Astrocyte of the cerebellum (primary cell): ENCODE results near the gene PISD.

Experiments
- DNase-seq: peaks from one replicate; pipeline ENCODE4 v3.0.0-alpha.2; 2011; ENCODE audit warnings: low read depth
- H3K4me3 ChIP-seq: 2 replicates; pipeline ENCODE4 v1.5.1; 2011; ENCODE audit warnings: mild to moderate bottlenecking, low read depth, low read length, moderate library complexity
- CTCF ChIP-seq: IDR thresholded peaks from 2 replicates; pipeline ENCODE4 v1.5.1; 2012; ENCODE audit warnings: low read length, low read depth, moderate library complexity, mild to moderate bottlenecking; ENCODE audit errors: missing control alignments
- in situ Hi-C: cut with HindIII; loops from 2 replicates; pipeline ENCODE4 v1.10.0; 2017; ENCODE audit warnings: low sequenced_read_pairs

PISD gene

GRCh38 chr22:31651664-31652063 lies 10.4 kb downstream of the PISD start:
- in situ Hi-C loops: no loop called here
- no peak for TF ChIP-seq CTCF

GRCh38 chr22:31650391-31650790 lies 11.6 kb downstream of the PISD start:
- in situ Hi-C loops: no loop called here
- H3K4me3 ChIP-seq: no peak overlapping the region
- no peak for TF ChIP-seq CTCF
- DNase-seq: peak; percentile 47

More at GRCh38 chr22:31651664-31652063, 10.4 kb downstream of the PISD start:
- no peak for DNase-seq
- no peak overlapping the region for H3K4me3 ChIP-seq

- no peak for TF ChIP-seq CTCF
- in situ Hi-C loops: no loop called here
Observed at GRCh38 chr22:31647523-31648320, 14.3 kb downstream of the PISD start.

GRCh38 chr22:31647066-31647465 lies 14.9 kb downstream of the PISD start:
- in situ Hi-C loops: no loop called here
- no peak overlapping the region for H3K4me3 ChIP-seq
- TF ChIP-seq CTCF: no peak
- no peak for DNase-seq

More at GRCh38 chr22:31647523-31648320, 14.3 kb downstream of the PISD start:
- DNase-seq: peak; percentile 41
- no peak overlapping the region for H3K4me3 ChIP-seq

- H3K4me3 ChIP-seq: no peak overlapping the region
- peak; percentile 98 for DNase-seq
- in situ Hi-C loops: no loop called here
- TF ChIP-seq CTCF: no peak
Observed at GRCh38 chr22:31646186-31647019, 15.6 kb downstream of the PISD start.

- no peak for DNase-seq
- H3K4me3 ChIP-seq: no peak overlapping the region
- TF ChIP-seq CTCF: no peak
- in situ Hi-C loops: no loop called here
Observed at GRCh38 chr22:31639436-31640039, 22.5 kb downstream of the PISD start.
